SK-N-MC (cell line): ENCODE measurements around the gene VAV3.

Experiments used
- DNase-seq: peaks from one replicate; pipeline ENCODE4 v3.0.0-alpha.2; 2011; ENCODE audit warnings: low read depth, low spot score
- H3K27ac ChIP-seq: fragments of 200-600 bp; sonication (generic); 2 replicates; pipeline ENCODE4 v1.5.1; 2016; ENCODE audit warnings: mixed run types
- H3K36me3 ChIP-seq: fragments of 200-600 bp; sonication (generic); 2 replicates; pipeline ENCODE4 v1.6.1; 2017; ENCODE audit warnings: antibody characterized with exemption, low read length, mixed read lengths; ENCODE audit not compliant: insufficient read depth
- H3K4me3 ChIP-seq: fragments of 200-600 bp; sonication (generic); 2 replicates; pipeline ENCODE4 v1.5.1; 2016
- H3K9ac ChIP-seq: fragments of 200-600 bp; sonication (generic); 2 replicates; pipeline ENCODE4 v1.8.0; 2017; ENCODE audit warnings: mixed run types, mixed read lengths; ENCODE audit not compliant: insufficient read length
- H3K9me3 ChIP-seq: fragments of 200-600 bp; sonication (generic); 2 replicates; pipeline ENCODE4 v1.6.1; 2017; ENCODE audit warnings: low read depth, mild to moderate bottlenecking, antibody characterized with exemption, low read length, moderate library complexity, mixed read lengths
- EZH2 ChIP-seq: fragments of 200-600 bp; sonication (generic); IDR thresholded peaks from one replicate; pipeline ENCODE4 v1.6.1; 2017; ENCODE audit warnings: antibody characterized with exemption
- FOXP2 ChIP-seq: optimal IDR thresholded peaks from 2 replicates; pipeline ENCODE3; 2011; ENCODE audit warnings: mild to moderate bottlenecking, moderate library complexity; ENCODE audit not compliant: insufficient read depth; ENCODE audit errors: extremely low read length, control extremely low read depth
- POLR2AphosphoS5 ChIP-seq: IDR thresholded peaks from 2 replicates; pipeline ENCODE4 v1.6.1; 2012; ENCODE audit warnings: mild to moderate bottlenecking, low read depth, low read length, borderline replicate concordance

VAV3 gene

GRCh38 chr1:107683191-107683657, 281.8 kb downstream of the VAV3 start:
- TF ChIP-seq POLR2AphosphoS5: no peak
- TF ChIP-seq EZH2: no peak
- TF ChIP-seq FOXP2: no peak
- H3K4me3 ChIP-seq: peak overlapping the region; percentile 47
- no peaks in the 10 kb centered on the region for H3K9me3 ChIP-seq
- no peak overlapping the region for H3K9ac ChIP-seq
- peak overlapping the region; percentile 79 for H3K27ac ChIP-seq
- no peak for DNase-seq
- no peaks in the 10 kb centered on the region for H3K36me3 ChIP-seq

GRCh38 chr1:107682467-107682866, 282.5 kb downstream of the VAV3 start:
- H3K9ac ChIP-seq: no peak overlapping the region
- H3K4me3 ChIP-seq: peak overlapping the region; percentile 47
- no peak for TF ChIP-seq EZH2
- TF ChIP-seq POLR2AphosphoS5: no peak
- TF ChIP-seq FOXP2: no peak
- DNase-seq: peak; percentile 88
- H3K36me3 ChIP-seq: no peaks in the 10 kb centered on the region
- peak overlapping the region; percentile 79 for H3K27ac ChIP-seq
- H3K9me3 ChIP-seq: no peaks in the 10 kb centered on the region

- Histone ChIP-seq H3K36me3 (no peaks in the 10 kb centered on the region), H3K9me3 (no peaks in the 10 kb centered on the region), H3K27ac (peak overlapping the region; percentile 53; the same call in 1 of the 2 replicates), H3K9ac (no peak overlapping the region), H3K4me3 (no peak overlapping the region)
- no peak for TF ChIP-seq FOXP2
- TF ChIP-seq POLR2AphosphoS5: no peak
- TF ChIP-seq EZH2: no peak
- DNase-seq: no peak
Measured at GRCh38 chr1:107681001-107681479, 283.9 kb downstream of the VAV3 start.

GRCh38 chr1:107680579-107680985, 284.4 kb downstream of the VAV3 start:
- Histone ChIP-seq H3K4me3 (no peak overlapping the region), H3K9ac (no peak overlapping the region), H3K27ac (no peak overlapping the region; the same call in 1 of the 2 replicates), H3K36me3 (no peaks in the 10 kb centered on the region), H3K9me3 (no peaks in the 10 kb centered on the region)
- DNase-seq: no peak
- TF ChIP-seq POLR2AphosphoS5 (no peak), FOXP2 (no peak), EZH2 (no peak)

GRCh38 chr1:107679411-107679953, 285.5 kb downstream of the VAV3 start:
- Histone ChIP-seq H3K9ac (no peak overlapping the region), H3K9me3 (no peaks in the 10 kb centered on the region), H3K36me3 (no peaks in the 10 kb centered on the region), H3K27ac (peak overlapping the region; percentile 58; the same call in 1 of the 2 replicates), H3K4me3 (no peak overlapping the region)
- DNase-seq: no peak
- TF ChIP-seq POLR2AphosphoS5 (no peak), EZH2 (no peak), FOXP2 (no peak)

- no peaks in the 10 kb centered on the region for H3K36me3 ChIP-seq
- H3K4me3 ChIP-seq: no peak overlapping the region
- H3K9ac ChIP-seq: no peak overlapping the region
- DNase-seq: no peak
- H3K27ac ChIP-seq: no peak overlapping the region
- TF ChIP-seq FOXP2: no peak
- no peak for TF ChIP-seq EZH2
- no peak for TF ChIP-seq POLR2AphosphoS5
- H3K9me3 ChIP-seq: no peaks in the 10 kb centered on the region
Measured at GRCh38 chr1:107678993-107679392, 286.0 kb downstream of the VAV3 start.

- Histone ChIP-seq H3K9me3 (no peaks in the 10 kb centered on the region), H3K36me3 (no peaks in the 10 kb centered on the region), H3K27ac (no peak overlapping the region), H3K4me3 (no peak overlapping the region), H3K9ac (no peak overlapping the region)
- no peak for DNase-seq
- TF ChIP-seq EZH2: no peak
- no peak for TF ChIP-seq POLR2AphosphoS5
- no peak for TF ChIP-seq FOXP2
Measured at GRCh38 chr1:107677697-107678096, 287.3 kb downstream of the VAV3 start.

GRCh38 chr1:107674486-107674885, 290.5 kb downstream of the VAV3 start:
- Histone ChIP-seq H3K9me3 (no peaks in the 10 kb centered on the region), H3K36me3 (no peaks in the 10 kb centered on the region), H3K27ac (no peak overlapping the region), H3K9ac (no peak overlapping the region), H3K4me3 (no peak overlapping the region)
- no peak for DNase-seq
- TF ChIP-seq POLR2AphosphoS5: no peak
- TF ChIP-seq FOXP2: no peak
- no peak for TF ChIP-seq EZH2

GRCh38 chr1:107673006-107673405, 292.0 kb downstream of the VAV3 start:
- Histone ChIP-seq H3K27ac (no peak overlapping the region), H3K4me3 (no peak overlapping the region), H3K9me3 (no peaks in the 10 kb centered on the region), H3K36me3 (no peaks in the 10 kb centered on the region), H3K9ac (no peak overlapping the region)
- TF ChIP-seq EZH2 (no peak), FOXP2 (no peak), POLR2AphosphoS5 (no peak)
- DNase-seq: no peak
